ENCODE results near the gene NAA11. TPM values are rescaled to one million over a fixed set of nuclear protein-coding genes. Genes with fewer than 3 reads are reported as not detected.

Gene NAA11
- polyA plus RNA-seq, result not detected

DNA sequence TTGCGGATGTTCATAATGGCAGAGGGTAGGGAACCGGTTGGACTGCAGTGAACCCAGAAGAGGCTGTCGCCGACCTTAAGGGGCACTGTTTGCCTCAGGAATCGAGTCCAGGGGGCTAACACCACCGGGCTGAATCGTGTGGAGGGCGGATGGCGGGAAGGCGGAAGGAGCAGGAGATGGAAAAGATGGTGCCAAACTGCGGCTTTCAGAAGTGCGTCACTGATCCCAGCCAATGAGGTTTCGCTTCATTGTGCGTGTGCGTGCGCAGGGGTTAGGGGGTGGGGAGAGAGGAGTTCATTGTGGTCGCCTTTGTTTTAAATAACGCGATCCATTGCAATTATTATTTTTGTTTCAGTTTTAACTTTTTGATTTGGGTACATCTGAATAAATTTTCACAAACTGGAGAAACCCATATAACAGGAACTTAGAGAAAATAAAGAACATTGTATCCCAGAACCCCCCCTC, at the start of gene NAA11:
Gene NAA11, minus strand, starts transcription at position 198 of the 465 bp plus-strand sequence. Its CDS starts 184 bp downstream, at position 14.
- Mint-ChIP-seq H3K27ac (no peak within 1 kb of the TSS), H3K27me3 (ENCODE audit: low read depth in 3 of 3) (no peaks in the 10 kb centered on the region), H3K4me1 (no peaks in the 10 kb centered on the region)

DNA sequence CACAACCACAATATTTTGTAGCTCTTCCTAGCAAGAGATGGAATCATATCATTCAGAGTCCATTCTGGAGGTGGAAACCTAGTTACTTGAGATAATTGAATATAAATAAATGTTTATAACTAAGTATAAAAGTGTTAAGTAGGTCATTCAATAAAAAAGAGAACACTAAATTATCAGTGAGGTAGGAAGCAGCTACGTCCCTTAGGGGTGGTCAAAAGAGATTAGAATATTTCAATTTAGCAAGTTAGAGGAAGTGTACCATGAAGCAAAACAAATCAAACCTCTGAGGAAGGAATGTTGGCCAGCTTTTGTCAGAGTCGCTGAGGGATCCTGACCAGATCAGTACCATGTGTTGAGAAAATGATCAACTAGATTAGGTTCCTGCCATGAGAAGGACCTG, 44.2 kb upstream of the NAA11 start:
- Mint-ChIP-seq H3K36me3 (no peaks in the 10 kb centered on the region), H3K4me1 (no peaks in the 10 kb centered on the region), H3K27me3 (ENCODE audit: low read depth in 3 of 3) (no peaks in the 10 kb centered on the region), H3K4me3 (no peak overlapping the region), H3K9me3 (peaks cover 0 to 9% (median 4%) of the 10 kb centered on the region in 6 donors), H3K27ac (no peak overlapping the region)
- DNase-seq, result no peak

More for the DNA sequence above, at the start of gene NAA11:
- H3K4me3 Mint-ChIP-seq, result no peak within 1 kb of the TSS
- no peaks in the 10 kb centered on the region for H3K36me3 Mint-ChIP-seq
- peaks cover 0 to 10% (median 5%) of the 10 kb centered on the region in 6 donors for H3K9me3 Mint-ChIP-seq
- DNase-seq, result no peak

DNA sequence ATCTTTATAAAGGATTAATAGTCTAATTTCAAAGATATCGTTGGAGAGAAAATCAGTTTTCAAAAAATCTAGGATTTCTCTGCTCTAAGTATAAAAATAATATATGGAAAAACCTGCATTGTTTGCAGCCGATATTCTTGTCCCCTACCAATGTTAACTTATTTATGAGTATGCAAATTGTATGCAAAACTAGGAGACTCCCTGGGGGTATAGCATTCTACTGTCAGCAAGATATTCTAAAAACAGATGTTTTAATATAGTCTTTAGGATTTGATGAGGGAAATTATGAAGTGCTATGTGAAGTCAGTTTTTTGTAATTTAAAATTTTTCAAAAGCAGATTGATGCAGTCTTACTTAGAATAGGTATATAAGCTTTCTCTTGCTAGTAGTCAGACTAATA, 41.2 kb upstream of the NAA11 start:
- DNase-seq, result no peak
- no peaks in the 10 kb centered on the region for H3K4me1 Mint-ChIP-seq
- H3K27me3 Mint-ChIP-seq (ENCODE audit: low read depth in 3 of 3), result no peaks in the 10 kb centered on the region
- H3K36me3 Mint-ChIP-seq, result no peaks in the 10 kb centered on the region
- H3K4me3 Mint-ChIP-seq, result no peak overlapping the region
- H3K9me3 Mint-ChIP-seq, result peaks cover 0 to 9% (median 4%) of the 10 kb centered on the region in 6 donors
- no peak overlapping the region for H3K27ac Mint-ChIP-seq

DNA sequence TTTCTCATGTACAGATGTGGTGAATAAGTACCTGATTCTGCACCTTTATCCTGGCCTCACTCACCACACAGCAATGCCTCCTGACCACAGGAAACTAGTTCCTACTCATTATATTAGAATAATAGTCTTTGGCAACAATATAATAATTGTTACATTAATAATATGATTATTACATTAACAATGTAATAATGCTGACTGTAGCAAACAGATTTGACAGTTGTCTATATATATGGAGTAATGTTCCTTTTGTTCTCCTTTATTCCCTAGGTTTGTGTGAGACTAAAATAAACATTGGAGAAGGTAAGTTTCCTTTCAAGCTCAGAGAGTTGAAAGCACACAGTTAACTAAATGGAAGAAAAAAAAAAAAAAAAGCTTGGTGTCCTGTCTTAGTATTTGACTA, 40.6 kb upstream of the NAA11 start:
- Mint-ChIP-seq H3K36me3 (no peaks in the 10 kb centered on the region), H3K9me3 (peaks cover 0 to 11% (median 2%) of the 10 kb centered on the region in 6 donors), H3K27ac (no peak overlapping the region), H3K4me1 (no peaks in the 10 kb centered on the region), H3K4me3 (no peak overlapping the region), H3K27me3 (ENCODE audit: low read depth in 3 of 3) (no peaks in the 10 kb centered on the region)
- DNase-seq, result no peak

DNA sequence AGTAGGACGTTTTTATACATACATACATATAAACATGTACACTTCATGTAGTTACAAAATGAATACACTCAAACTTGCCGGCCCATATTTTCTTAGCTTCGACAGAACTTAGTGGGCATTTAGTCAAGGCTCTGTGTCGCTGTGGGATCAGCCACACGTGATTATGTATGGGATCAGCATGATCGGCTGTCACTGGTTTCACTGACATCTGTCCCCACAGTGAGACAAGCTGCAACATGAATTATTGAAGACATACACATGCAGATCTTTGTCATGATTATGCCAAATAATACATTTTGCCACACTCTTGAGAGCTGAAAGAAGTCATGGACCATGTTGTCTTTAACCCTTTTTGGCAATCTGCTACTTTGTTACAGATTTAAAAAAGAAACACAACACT, 38.2 kb upstream of the NAA11 start:
- Mint-ChIP-seq H3K36me3 (no peaks in the 10 kb centered on the region), H3K27ac (no peak overlapping the region), H3K4me3 (no peak overlapping the region), H3K4me1 (no peaks in the 10 kb centered on the region), H3K9me3 (peaks cover 0 to 11% (median 0%) of the 10 kb centered on the region in 6 donors), H3K27me3 (ENCODE audit: low read depth in 3 of 3) (no peaks in the 10 kb centered on the region)
- DNase-seq, result no peak

DNA sequence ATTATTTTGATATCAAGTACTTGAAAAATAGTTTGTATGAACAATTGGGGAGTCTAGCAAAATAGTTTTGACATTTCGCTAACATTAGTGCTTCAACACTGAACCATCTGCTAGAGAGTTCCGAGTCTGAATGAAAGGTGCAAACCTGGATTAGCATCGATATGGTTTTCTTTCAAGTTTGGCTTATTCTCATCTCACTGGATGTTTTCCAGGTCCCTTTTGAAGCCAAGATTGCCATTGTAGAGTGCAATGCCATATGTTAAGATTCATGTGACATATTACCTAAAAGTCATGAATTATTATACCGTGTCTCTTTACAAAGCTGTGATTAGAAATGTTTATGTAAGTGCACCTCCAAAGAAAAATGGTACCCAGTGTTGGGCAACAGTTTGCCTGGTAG, 36.8 kb upstream of the NAA11 start:
- DNase-seq, result no peak
- H3K27ac Mint-ChIP-seq, result no peak overlapping the region
- H3K4me3 Mint-ChIP-seq, result no peak overlapping the region
- H3K36me3 Mint-ChIP-seq, result no peaks in the 10 kb centered on the region
- peaks cover 0 to 11% (median 0%) of the 10 kb centered on the region in 6 donors for H3K9me3 Mint-ChIP-seq
- no peaks in the 10 kb centered on the region for H3K4me1 Mint-ChIP-seq
- H3K27me3 Mint-ChIP-seq (ENCODE audit: low read depth in 3 of 3), result no peaks in the 10 kb centered on the region

DNA sequence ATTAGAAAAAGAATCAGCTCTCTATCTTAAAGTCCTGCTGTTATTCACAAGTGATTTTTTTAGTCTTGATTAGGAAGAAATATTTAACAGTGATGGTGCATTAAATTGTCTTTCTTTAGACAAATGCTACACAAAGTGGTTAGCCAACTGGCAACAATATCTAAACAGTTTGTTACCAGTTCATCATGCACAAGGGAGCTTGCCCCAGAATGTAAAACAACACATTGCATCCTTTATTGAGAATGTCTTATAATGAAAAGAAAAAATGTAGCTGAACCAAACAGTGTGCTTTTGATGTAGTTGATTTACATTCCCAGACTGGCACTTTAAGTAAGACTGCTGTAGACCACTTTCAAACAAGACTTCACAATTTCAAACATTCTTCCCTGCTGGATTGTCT, 34.1 kb upstream of the NAA11 start:
- no peak for DNase-seq
- no peak overlapping the region for H3K27ac Mint-ChIP-seq
- no peak overlapping the region for H3K4me3 Mint-ChIP-seq
- no peaks in the 10 kb centered on the region for H3K36me3 Mint-ChIP-seq
- no peaks in the 10 kb centered on the region for H3K4me1 Mint-ChIP-seq
- no peaks in the 10 kb centered on the region for H3K27me3 Mint-ChIP-seq (ENCODE audit: low read depth in 3 of 3)
- peaks cover 0 to 10% (median 0%) of the 10 kb centered on the region in 6 donors for H3K9me3 Mint-ChIP-seq

DNA sequence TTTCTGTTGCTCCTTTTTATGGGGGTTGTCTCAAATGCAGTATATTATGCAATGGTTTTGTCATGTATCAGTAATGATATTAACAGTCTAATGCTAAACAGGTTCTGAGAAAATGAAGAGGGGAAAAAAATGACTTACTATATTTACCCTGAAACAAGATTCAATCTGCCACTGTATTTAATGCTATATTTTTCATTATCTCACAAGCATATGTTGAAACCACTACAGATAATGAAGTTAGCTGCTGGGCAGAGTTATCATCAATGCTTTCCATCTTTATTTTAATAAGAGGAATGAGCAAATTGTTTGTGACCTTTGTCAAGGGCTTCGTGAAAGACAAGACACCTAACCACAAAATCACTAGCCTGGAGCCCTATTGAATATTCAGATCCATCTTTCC, 32.6 kb upstream of the NAA11 start:
- Mint-ChIP-seq H3K36me3 (no peaks in the 10 kb centered on the region), H3K27ac (no peak overlapping the region)

DNA sequence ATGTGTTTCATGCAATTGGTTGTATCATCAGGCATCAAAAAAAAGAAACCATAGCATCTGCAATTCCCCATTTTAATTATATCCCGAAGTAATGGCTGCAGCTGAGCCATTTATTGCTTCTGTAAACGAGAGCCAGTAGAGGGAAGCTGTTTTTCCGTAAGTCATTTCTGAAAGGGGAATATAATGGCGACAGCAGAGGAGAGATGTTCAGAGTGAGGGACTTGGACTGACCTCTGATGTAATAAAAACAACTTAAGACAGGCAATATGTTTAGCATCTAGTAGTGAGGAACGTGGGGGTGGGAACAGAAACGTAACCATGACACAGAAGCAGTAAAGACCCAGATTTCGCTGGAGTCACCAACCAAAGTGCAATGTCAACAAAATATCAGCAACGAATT, 31.5 kb upstream of the NAA11 start:
- Mint-ChIP-seq H3K27ac (no peak overlapping the region), H3K27me3 (ENCODE audit: low read depth in 3 of 3) (no peaks in the 10 kb centered on the region), H3K9me3 (peaks cover 0 to 10% (median 0%) of the 10 kb centered on the region in 6 donors), H3K36me3 (no peaks in the 10 kb centered on the region), H3K4me1 (no peaks in the 10 kb centered on the region), H3K4me3 (no peak overlapping the region)
- DNase-seq, result no peak

More for the DNA sequence above, 32.6 kb upstream of the NAA11 start:
- Mint-ChIP-seq H3K9me3 (peaks cover 0 to 10% (median 0%) of the 10 kb centered on the region in 6 donors), H3K4me1 (no peaks in the 10 kb centered on the region), H3K27me3 (ENCODE audit: low read depth in 3 of 3) (no peaks in the 10 kb centered on the region), H3K4me3 (no peak overlapping the region)
- no peak for DNase-seq

DNA sequence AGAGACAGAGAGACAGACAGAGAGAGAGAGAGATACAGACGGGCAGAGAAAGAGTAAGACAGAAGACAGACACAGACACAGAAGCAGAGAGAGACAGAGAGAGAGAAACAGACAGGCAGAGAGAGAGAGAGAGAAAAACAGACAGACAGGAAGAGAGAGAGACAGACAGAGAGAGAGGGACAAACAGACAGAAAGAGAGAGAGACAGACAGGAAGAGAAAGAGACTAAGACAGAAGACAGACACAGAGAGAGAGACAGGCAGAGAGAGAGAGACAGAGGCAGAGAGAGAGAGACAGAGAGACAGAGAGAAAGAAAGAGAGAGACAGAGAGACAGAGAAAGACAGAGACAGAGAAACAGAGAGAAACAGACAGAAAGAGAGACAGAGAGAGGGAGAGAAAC, 27.2 kb upstream of the NAA11 start:
- peaks cover 0 to 2% (median 0%) of the 10 kb centered on the region in 3 donors for H3K36me3 Mint-ChIP-seq
- H3K9me3 Mint-ChIP-seq, result peaks cover 7 to 26% (median 14%) of the 10 kb centered on the region in 6 donors
- peaks cover 0 to 4% (median 0%) of the 10 kb centered on the region in 3 donors for H3K27me3 Mint-ChIP-seq (ENCODE audit: low read depth in 3 of 3)
- H3K4me1 Mint-ChIP-seq, result no peaks in the 10 kb centered on the region
- no peak overlapping the region for H3K27ac Mint-ChIP-seq
- H3K4me3 Mint-ChIP-seq, result no peak overlapping the region
- no peak for DNase-seq

DNA sequence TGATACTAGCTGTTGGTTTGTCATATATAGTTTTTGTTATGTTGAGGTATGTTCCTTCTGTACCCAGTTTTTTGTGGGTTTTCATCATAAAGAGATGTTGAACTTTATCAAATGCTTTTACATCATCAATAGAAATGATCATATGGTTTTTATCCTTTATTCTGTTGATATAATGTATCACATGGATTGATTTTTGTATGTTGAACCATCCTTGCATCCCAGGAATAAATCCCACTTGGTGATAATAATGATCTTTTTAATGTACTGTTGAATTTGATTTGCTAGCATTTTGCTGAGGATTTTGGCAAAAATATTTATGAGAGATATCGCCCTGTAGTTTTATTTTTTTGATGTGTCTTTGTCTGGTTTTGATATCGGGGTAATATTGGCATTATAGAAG, 22.5 kb upstream of the NAA11 start:
- DNase-seq, result no peak
- Mint-ChIP-seq H3K27me3 (ENCODE audit: low read depth in 3 of 3) (peaks cover 0 to 4% (median 1%) of the 10 kb centered on the region in 3 donors), H3K36me3 (peaks cover 0 to 6% (median 0%) of the 10 kb centered on the region in 3 donors)

DNA sequence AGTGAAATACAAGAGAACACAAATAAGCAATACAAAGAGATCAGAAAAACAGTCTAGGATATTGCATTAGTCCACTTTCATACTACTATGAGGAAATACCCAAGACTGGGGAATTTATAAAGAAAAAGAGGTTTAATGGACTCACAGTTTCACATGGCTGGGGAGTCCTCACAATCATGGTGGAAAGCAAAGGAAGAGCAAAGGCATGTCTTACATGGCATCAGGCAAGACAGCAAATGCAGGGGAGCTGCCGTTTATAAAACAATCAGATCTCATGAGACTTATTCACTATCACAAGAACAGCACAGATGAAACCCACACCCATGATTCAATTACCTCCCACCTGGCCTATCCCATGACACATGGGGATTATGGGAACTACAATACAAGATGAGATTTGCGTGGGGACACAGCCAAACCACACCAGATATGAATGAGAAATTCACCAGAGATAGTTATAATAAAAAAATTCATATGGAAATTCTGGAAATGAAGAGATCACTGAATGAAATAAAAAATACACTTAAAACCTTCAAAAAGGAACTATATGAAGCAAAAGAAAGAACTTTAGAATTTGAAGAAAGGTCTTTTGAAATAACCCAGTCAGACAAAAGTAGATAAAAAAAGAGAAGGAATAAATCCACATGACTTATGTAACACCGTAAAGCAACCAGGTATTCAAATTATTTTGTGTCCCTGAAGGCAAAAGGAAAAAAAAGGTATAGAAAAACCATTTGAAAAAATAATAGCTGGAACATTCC, 16.2 kb upstream of the NAA11 start:
- Mint-ChIP-seq H3K4me3 (no peak overlapping the region), H3K4me1 (no peaks in the 10 kb centered on the region), H3K9me3 (peaks cover 11 to 34% (median 19%) of the 10 kb centered on the region in 6 donors), H3K27ac (no peak overlapping the region), H3K27me3 (ENCODE audit: low read depth in 3 of 3) (peaks cover 0 to 1% (median 0%) of the 10 kb centered on the region in 3 donors), H3K36me3 (no peaks in the 10 kb centered on the region)
- DNase-seq, result no peak

More for the DNA sequence above, 22.5 kb upstream of the NAA11 start:
- Mint-ChIP-seq H3K9me3 (peaks cover 9 to 30% (median 23%) of the 10 kb centered on the region in 6 donors), H3K4me3 (no peak overlapping the region), H3K4me1 (no peaks in the 10 kb centered on the region), H3K27ac (no peak overlapping the region)

DNA sequence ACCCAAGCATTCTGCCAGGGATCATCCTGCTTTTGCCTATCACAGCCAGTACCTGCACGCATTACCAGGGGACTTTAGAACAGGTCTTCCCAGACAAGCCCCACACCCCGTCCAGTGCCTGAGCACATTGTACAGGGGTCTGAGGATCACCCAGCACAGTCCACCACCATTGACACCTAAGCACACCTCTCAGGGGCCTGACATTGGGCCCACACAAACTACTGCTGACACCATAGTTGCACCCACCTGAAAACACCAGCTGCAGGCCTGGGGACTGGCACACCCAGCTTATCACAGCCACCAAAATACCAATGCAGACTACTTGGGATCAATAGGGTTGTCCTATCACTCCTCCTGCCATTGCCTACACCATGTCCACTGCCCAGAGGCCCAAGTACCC, 14.7 kb upstream of the NAA11 start:
- H3K9me3 Mint-ChIP-seq, result peaks cover 11 to 33% (median 17%) of the 10 kb centered on the region in 6 donors
- H3K27me3 Mint-ChIP-seq (ENCODE audit: low read depth in 3 of 3), result no peaks in the 10 kb centered on the region
- no peak overlapping the region for H3K27ac Mint-ChIP-seq
- no peak for DNase-seq
- no peaks in the 10 kb centered on the region for H3K4me1 Mint-ChIP-seq
- H3K4me3 Mint-ChIP-seq, result no peak overlapping the region
- no peaks in the 10 kb centered on the region for H3K36me3 Mint-ChIP-seq

DNA sequence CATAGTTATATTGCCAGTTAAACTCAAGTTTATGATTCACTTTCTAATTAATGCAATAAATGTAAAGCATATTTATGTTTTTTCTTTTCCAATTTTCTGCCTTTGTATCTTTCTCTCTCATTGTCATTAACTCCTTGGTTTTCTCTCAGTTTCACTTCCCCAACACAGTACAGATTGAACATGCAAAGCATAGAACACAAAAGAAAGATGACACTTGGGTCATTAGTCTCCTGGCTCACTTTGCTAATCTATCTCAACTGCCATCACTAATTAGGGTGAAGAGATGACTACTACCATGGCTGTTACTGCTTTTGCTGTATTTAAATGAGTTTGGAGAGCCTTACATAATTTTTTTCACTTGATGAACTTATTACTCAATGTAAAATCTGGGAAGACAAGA, 12.3 kb upstream of the NAA11 start:
- H3K27ac Mint-ChIP-seq, result no peak overlapping the region
- no peak overlapping the region for H3K4me3 Mint-ChIP-seq
- H3K36me3 Mint-ChIP-seq, result no peaks in the 10 kb centered on the region
- no peak for DNase-seq
- H3K27me3 Mint-ChIP-seq (ENCODE audit: low read depth in 3 of 3), result no peaks in the 10 kb centered on the region
- H3K4me1 Mint-ChIP-seq, result no peaks in the 10 kb centered on the region
- H3K9me3 Mint-ChIP-seq, result peaks cover 8 to 23% (median 13%) of the 10 kb centered on the region in 6 donors

DNA sequence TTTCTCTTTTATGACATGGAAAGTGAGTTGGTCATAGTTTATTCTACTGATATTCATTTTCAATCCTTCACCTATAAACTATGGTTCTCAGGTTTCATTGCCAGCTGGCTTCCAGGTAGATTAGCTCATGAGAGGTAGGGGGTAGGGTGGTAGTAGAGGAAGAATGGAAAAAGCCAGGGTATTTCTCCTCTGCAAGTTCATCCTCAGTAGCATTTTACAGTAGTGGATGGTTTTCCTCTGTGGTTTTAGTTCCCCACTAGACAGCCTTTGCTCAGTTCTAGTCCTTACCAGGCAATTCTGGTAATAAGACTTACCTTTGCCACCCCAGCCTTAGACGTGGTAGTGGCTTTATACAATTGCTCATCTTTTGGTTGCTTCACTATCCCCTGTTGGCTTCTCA, 8.9 kb upstream of the NAA11 start:
- no peaks in the 10 kb centered on the region for H3K36me3 Mint-ChIP-seq
- peaks cover 0 to 2% (median 0%) of the 10 kb centered on the region in 3 donors for H3K27me3 Mint-ChIP-seq (ENCODE audit: low read depth in 3 of 3)
- H3K27ac Mint-ChIP-seq, result no peak overlapping the region
- DNase-seq, result no peak
- H3K9me3 Mint-ChIP-seq, result peaks cover 0 to 8% (median 4%) of the 10 kb centered on the region in 6 donors
- no peak overlapping the region for H3K4me3 Mint-ChIP-seq
- H3K4me1 Mint-ChIP-seq, result no peaks in the 10 kb centered on the region

Measured in immature natural killer cell (primary cell).